GM18502 (cell line): ENCODE measurements around the gene BEAN1.

Experiments
- ATAC-seq: cut with Tn5 transposase; IDR thresholded peaks from one replicate; pipeline ENCODE4 v1.9.1; 2021; ENCODE audit warnings: mild to moderate bottlenecking; ENCODE audit not compliant: unreplicated experiment, poor library complexity

Gene BEAN1

DNA sequence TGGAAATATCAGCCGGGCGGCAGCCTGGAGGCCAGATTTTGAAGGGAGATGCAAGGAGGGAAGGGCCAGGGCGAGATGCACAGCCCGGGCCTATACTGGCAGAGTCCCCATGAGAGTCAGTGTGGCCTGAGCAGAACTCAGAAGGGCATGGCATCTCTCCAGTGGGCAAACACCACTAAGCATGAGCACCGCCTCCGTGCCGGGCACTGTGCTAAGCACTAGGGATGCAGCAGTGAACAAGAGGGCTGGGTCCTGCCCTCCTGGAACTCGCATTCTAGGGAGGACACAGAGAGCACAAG is 89.4 kb downstream of the BEAN1 start:
- ATAC-seq: no peak

- peak; percentile 96 for ATAC-seq
Observed at GRCh38 chr16:66516808-66517585, 89.9 kb downstream of the BEAN1 start.

DNA sequence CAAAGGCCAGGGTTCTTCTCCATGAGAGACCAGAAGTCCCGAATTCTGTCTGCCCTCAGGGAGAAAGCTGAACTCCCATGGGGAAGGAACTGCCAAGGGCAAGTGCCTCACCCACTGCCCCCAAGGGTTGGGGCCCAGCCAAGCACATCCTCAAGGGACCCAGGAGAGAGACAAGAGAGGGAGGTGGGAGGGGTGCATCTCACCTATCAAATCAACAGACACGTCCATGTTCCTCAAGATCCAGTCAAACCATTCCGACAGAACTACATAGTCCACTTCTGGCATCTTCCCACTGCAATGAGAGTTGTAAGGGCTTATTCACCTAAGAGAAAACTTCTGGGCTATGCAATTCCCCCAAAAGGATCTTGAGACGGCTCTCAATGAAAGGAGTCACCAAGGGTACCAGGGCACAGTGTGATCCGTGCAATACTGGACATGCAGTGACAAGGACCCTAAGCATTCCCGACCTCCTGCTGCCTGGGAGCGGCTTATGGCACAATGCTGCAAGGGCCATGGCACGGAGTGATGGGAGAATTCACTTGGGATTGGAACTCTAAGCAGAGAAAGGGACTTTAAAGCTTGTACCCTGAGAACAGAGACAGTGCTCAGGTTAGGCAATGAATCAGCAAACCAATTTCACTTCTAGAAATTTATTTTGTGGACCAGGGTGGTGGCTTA is 90.6 kb downstream of the BEAN1 start:
- no peak for ATAC-seq

DNA sequence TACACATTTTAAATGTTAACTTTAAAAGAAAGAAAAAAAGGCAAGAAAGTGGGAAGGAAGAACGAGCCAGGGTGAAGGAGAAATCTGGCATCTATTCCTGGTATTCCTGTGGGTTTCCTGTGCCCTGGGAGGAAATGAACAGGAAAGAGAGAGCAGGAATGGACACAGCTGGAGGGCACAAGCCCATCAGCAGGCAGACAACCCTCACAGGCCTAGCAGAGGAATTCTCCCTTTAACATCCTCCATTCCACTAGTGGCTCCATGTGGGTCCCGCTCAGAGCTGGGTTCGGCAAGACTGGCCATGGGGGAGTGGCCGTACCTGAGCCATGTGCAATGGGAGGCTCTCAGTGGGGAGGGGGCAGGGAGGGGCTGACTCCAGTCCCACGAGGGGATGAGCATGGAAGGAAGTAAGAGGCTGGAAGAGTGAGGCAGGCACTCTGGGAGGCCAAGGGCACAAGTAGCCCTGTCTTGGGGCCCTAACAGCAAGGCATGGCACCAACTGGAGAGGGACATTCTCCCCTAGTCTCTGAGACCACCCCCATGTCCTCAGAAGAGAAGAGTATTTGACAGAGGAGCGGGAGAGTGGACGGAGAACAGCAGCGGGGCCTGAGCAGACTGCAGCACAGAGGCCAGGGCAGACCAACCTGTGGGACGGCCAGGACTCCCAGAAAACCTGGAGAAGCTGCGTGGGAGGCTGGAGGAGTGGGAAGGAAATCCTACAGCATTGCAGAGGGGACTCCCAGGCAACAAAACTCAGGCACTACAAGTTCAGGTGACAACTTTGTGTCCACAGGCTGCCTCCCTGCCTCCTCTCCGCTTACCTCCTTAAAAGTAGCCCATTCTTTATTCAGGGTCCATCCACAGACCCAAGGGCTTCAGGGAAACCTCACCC is 92.6 kb downstream of the BEAN1 start:
- no peak for ATAC-seq

DNA sequence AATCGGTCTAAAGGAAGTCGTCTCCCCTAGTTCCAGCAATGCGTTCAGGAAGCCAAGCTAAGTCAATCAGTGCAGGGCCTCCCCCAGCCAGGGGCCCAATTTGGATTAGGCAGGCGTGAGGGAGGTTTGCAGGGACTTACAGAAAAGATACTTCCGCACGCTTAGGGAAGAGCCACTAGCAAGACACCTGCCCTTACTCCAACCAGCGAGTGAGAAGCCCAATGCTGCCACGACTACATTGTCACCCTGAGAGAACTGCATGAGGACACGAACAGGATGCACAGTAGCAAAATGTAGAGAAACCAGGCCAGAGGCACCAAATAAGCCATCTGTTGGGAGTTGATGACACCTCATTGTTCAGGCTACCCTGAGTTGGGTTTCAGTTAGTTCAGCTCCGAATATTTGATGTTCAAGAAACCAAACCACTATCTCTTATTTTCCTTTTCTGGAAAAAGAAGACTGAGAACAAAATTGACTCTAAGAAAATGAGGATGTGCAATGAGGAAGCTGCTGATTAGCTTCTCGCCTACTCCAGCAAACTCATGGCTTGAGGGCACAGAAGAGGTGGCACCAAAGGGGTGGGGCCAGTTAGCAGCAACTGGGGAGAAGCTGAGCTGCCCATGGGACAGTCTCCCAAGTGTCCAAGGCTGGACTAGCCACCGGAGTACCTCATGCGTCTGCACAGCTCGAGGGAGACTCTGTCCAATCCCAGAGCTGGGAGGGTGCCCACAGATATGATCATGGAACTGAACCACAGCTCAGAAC is 93.5 kb downstream of the BEAN1 start:
- ATAC-seq: no peak

DNA sequence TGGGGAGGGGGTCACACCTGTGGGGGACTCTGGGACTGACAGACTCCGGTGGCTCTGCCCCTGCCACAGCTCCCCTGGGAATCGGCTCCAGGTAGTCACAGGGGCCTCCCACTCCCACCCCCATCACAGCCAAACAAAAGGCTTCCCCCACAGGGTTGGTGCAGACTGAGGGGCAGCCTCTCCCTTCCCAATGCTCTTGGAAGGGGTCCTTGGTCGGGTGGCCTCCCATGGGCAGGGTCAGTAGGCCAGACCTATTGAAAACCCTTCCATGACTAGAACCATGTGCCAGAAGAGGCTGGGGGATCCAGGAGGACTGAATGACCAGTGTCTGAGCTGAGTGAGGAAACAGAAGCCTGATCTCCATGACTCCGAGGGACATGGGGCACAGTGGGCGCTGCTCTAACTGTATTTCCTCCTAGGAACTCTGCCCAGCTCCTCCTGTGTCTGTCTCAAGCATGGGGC is 94.2 kb downstream of the BEAN1 start:
- ATAC-seq: no peak

- peak; percentile 74 for ATAC-seq
Observed at GRCh38 chr16:66521951-66522771, 95.1 kb downstream of the BEAN1 start.

DNA sequence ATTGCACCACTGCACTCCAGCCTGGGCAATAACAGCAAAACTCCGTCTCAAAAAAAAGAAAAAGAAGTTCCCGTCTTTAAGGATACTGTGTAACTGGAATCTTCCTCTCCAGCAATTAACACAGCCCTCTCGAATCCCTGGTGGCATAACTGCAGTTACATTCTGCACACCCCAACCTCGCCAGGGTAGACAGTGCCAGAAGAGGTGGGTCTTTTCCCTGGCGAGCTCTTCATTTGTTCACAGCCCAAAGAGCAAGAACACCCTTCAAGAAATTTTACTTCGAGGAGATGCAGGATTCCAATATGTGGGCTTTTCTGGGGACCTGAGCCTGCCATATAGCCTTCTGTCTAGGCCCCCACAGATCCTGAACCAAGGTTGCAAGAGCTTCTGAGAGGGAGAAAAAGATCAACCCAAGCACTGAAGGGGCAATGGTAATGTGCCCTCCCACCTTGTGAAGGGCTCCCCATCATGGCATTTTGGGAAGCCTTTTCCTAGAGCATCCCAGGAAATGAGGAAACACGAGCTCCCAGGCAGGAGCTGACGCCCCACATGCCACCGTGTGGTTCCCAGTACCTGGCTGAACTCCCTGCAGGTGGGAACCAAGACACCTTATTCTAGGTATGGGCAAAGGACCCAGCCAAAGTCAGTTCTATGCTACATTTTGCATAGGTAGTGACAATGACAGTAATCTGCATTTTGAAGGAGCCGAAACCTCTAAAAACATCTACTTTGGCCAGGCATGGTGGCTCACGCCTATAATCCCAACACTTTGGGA is 95.9 kb downstream of the BEAN1 start:
- ATAC-seq: no peak

GRCh38 chr16:66523861-66524354 is 96.8 kb downstream of the BEAN1 start:
- ATAC-seq: peak; percentile 34

GRCh38 chr16:66524601-66525164 is 97.6 kb downstream of the BEAN1 start:
- ATAC-seq: peak; percentile 68

- no peak for ATAC-seq
Observed at GRCh38 chr16:66525396-66526180, 98.5 kb downstream of the BEAN1 start.

DNA sequence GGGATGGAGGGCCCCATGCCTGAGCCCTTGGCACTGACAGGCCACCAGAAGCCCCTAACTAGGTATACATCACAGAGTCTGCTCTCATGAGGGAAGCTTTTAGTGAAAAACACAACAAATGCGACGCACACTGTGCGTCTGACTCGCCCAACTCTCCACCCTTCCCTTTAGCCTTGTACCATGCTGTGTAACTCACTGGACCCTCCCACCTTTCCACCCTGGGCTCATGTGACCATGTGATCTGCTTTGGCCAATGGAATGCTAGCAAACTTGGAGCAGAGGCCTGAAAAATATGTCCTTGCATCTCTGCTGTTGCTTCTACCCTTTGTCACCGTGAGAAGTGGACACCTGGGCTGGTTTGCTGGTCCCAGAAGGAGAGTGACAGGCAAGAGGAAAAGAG is 101.2 kb downstream of the BEAN1 start:
- no peak for ATAC-seq

GRCh38 chr16:66529475-66529874 is 102.4 kb downstream of the BEAN1 start:
- ATAC-seq: no peak
